ENCODE results near the gene PROM1. TPM values are rescaled to one million over a fixed set of nuclear protein-coding genes. Genes with fewer than 3 reads are reported as not detected.

The PROM1 gene
- total RNA-seq, 1 experiment from 2014 or later: 17.7 TPM

GRCh38 chr4:16133406-16133805, 49.6 kb upstream of the PROM1 start:
- Histone ChIP-seq H3K4me3 (replicated peaks in 1 of 2; ENCODE audit: low read depth in 1 of 2, low read length in 2 of 2) (no peak overlapping the region), H3K9me2 (ENCODE audit: insufficient read depth) (no peaks in the 10 kb centered on the region), H2AFZ (ENCODE audit: low read depth, low read length, poor library complexity, severe bottlenecking) (no peak overlapping the region), H3K9me3 (ENCODE audit: control insufficient read depth in 1 of 2, insufficient read depth in 1 of 2, low read depth in 1 of 2, low read length in 2 of 2) (no peaks in the 10 kb centered on the region), H3K27ac (ENCODE audit: low read depth, low read length) (no peak overlapping the region), H3K79me2 (ENCODE audit: insufficient read depth, low read length) (no peaks in the 10 kb centered on the region), H3K4me2 (ENCODE audit: low read length) (no peak overlapping the region), H3K36me3 (ENCODE audit: control insufficient read depth in 1 of 2, insufficient read depth in 2 of 2, low read length in 2 of 2) (no peaks in the 10 kb centered on the region), H3K4me1 (ENCODE audit: control insufficient read depth in 1 of 2, insufficient read depth in 2 of 2, low read length in 2 of 2) (no peaks in the 10 kb centered on the region), H3K9ac (ENCODE audit: low read length) (no peak overlapping the region), H3K27me3 (ENCODE audit: insufficient read depth, low read length) (no peaks in the 10 kb centered on the region), H4K20me1 (ENCODE audit: insufficient read depth) (no peaks in the 10 kb centered on the region)
- no TSS peak for BruUV-seq (replicated peaks)
- intact Hi-C loops (cut with micrococcal nuclease): no loop called here
- DNase-seq (ENCODE audit: low read depth, low spot score): no peak
- RAD21 ChIA-PET (ENCODE audit: low non-redundant PET in 1 of 2, low total read pairs in 2 of 2, uncharacterized antibody in 2 of 2, unreplicated experiment in 2 of 2): no interaction called here
- CTCF ChIA-PET: no interaction called here
- POLR2A ChIA-PET: no interaction called here
- ATAC-seq: no peak
- no peak for TF ChIP-seq EGR1 (IDR thresholded peaks at IDR 0.05; ENCODE audit: low read depth)

GRCh38 chr4:16131293-16131692, 47.5 kb upstream of the PROM1 start:
- Histone ChIP-seq H3K9ac (ENCODE audit: low read length) (no peak overlapping the region), H4K20me1 (ENCODE audit: insufficient read depth) (no peaks in the 10 kb centered on the region), H2AFZ (ENCODE audit: low read depth, low read length, poor library complexity, severe bottlenecking) (no peak overlapping the region), H3K4me1 (ENCODE audit: control insufficient read depth in 1 of 2, insufficient read depth in 2 of 2, low read length in 2 of 2) (no peaks in the 10 kb centered on the region), H3K4me3 (replicated peaks in 1 of 2; ENCODE audit: low read depth in 1 of 2, low read length in 2 of 2) (no peak overlapping the region), H3K79me2 (ENCODE audit: insufficient read depth, low read length) (no peaks in the 10 kb centered on the region), H3K4me2 (ENCODE audit: low read length) (no peak overlapping the region), H3K27ac (ENCODE audit: low read depth, low read length) (no peak overlapping the region), H3K9me3 (ENCODE audit: control insufficient read depth in 1 of 2, insufficient read depth in 1 of 2, low read depth in 1 of 2, low read length in 2 of 2) (no peaks in the 10 kb centered on the region), H3K27me3 (ENCODE audit: insufficient read depth, low read length) (no peaks in the 10 kb centered on the region), H3K36me3 (ENCODE audit: control insufficient read depth in 1 of 2, insufficient read depth in 2 of 2, low read length in 2 of 2) (no peaks in the 10 kb centered on the region), H3K9me2 (ENCODE audit: insufficient read depth) (no peaks in the 10 kb centered on the region)
- TF ChIP-seq JUND (IDR thresholded peaks at IDR 0.05) (no peak), SIN3A (IDR thresholded peaks at IDR 0.05; ENCODE audit: low read depth) (no peak), ELF1 (IDR thresholded peaks at IDR 0.05; ENCODE audit: borderline replicate concordance, low read depth) (no peak), EZH2 (IDR thresholded peaks at IDR 0.05) (no peak), SRF (IDR thresholded peaks at IDR 0.05; ENCODE audit: low read depth) (no peak), ATF3 (IDR thresholded peaks at IDR 0.05) (no peak)
- DNase-seq (ENCODE audit: low read depth, low spot score) (no peak), ATAC-seq (no peak)
- ChIA-PET RAD21 (ENCODE audit: low non-redundant PET in 1 of 2, low total read pairs in 2 of 2, uncharacterized antibody in 2 of 2, unreplicated experiment in 2 of 2) (no interaction called here), CTCF (no interaction called here), POLR2A (no interaction called here)
- intact Hi-C loops (cut with micrococcal nuclease): no loop called here
- no TSS peak for BruUV-seq (replicated peaks)

Data from HCT116 (cell line).